ENCODE measurements around the gene ALKBH6. TPM values are rescaled to one million over a fixed set of nuclear protein-coding genes. Genes with fewer than 3 reads are reported as not detected.

The ALKBH6 gene
- total RNA-seq, 5 donors from 2014 or later (not counting 1 experiment from before 2014, with no cell fraction given), result 42.6 to 61.4 (median 51.2) TPM

DNA sequence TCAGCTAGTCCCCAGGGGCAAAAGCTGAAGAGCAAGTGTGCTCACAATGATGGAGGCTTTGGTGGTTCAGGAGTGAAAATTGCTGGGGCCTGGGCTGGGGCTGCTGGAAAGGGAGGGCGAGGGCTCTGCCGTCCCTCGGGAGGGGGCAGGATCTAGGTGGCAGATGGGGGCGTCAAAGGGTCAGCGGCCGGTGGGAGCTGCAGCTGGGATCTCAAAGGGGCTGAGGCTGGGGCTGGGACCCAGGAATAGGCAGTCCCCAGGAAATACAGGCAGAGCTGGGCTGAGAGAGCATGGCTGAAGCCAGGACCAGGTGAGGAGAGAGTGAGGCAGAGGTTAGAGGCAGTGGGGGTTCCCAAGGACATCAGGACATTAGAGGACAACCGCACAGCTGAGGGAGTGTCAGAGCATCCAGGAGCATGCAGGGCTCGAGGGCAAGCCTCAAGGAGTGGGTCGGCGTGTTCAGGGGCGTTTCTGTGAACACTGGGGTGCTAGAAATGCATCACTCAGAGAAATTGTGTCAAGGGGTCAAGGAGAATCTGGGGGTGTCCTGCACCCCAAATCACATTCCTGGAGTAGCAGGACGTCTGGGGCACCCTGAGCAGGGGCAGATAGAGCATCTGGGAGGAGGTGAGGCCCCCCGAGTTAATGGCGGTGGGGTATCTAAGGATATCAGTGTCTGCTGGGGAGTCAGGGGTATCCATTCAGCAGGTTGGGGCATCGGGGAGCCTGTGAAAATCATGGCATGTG, 4.2 kb downstream of the ALKBH6 start:
- H3K27me3 ChIP-seq (replicated peaks in 1 of 2; ENCODE audit: control insufficient read depth in 2 of 2, extremely low read depth in 1 of 2, insufficient read depth in 2 of 2, low read length in 1 of 2), result peaks cover 0 to 9% of the 10 kb centered on the region in 2 experiments
- no peak for ATAC-seq (replicated peaks in 1 of 4)
- 75% methylated on average over 13 of the region's 15 CpGs for WGBS (ENCODE audit: insufficient coverage)
- no peak overlapping the region for H3K27ac ChIP-seq (ENCODE audit: low read length)
- Mint-ChIP-seq H3K36me3 (no peaks in the 10 kb centered on the region), H3K4me1 (peaks cover 36 to 42% (median 36%) of the 10 kb centered on the region in 3 donors), H3K27me3 (no peaks in the 10 kb centered on the region), H3K27ac (no peak overlapping the region), H3K4me3 (peak overlapping the region; percentile 44 to 62 (median 51)), H3K9me3 (no peaks in the 10 kb centered on the region)
- H3K4me3 ChIP-seq (ENCODE audit: control insufficient read depth in 1 of 2, extremely low read depth in 1 of 2, low read length in 1 of 2), result peak overlapping the region in 1 of 2 donors; percentile 30
- H3K4me1 ChIP-seq (ENCODE audit: control insufficient read depth in 1 of 2, extremely low read depth in 1 of 2, insufficient read depth in 2 of 2, low read length in 2 of 2), result peaks cover 0 to 31% of the 10 kb centered on the region in 2 experiments
- DNase-seq, result no peak
- CTCF ChIA-PET, result no interaction called here
- H3K36me3 ChIP-seq (ENCODE audit: control insufficient read depth in 2 of 2, extremely low read depth in 1 of 2, insufficient read depth in 1 of 2, low read length in 1 of 2), result no peaks in the 10 kb centered on the region
- no peaks in the 10 kb centered on the region for H3K9me3 ChIP-seq
- POLR2A ChIA-PET, result no interaction called here

DNA sequence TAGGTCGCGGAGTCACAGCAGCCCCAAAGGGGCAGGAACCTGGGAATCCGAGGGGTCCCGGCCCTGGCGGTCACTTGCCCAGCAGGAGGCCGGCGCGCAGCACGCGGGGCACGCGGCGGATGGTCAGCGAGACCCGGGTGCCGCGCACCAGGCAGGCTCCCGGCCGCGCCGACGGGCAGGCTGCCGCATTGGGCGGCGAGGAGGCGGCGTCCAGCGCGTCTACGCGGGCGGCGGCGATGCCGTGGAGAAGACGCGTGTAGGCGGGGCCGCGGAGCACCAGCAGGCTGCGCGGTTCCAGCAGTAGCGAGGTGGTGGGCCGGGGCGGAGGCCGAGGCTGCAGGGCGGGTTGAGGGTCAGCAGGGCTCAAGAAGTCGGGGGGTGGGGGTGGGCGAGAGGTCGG, 4.8 kb downstream of the ALKBH6 start:
- Histone ChIP-seq H3K27ac (ENCODE audit: low read length) (no peak overlapping the region), H3K4me3 (ENCODE audit: control insufficient read depth in 1 of 2, extremely low read depth in 1 of 2, low read length in 1 of 2) (peak overlapping the region; percentile 30 to 54)
- CTCF ChIA-PET, result no interaction called here

DNA sequence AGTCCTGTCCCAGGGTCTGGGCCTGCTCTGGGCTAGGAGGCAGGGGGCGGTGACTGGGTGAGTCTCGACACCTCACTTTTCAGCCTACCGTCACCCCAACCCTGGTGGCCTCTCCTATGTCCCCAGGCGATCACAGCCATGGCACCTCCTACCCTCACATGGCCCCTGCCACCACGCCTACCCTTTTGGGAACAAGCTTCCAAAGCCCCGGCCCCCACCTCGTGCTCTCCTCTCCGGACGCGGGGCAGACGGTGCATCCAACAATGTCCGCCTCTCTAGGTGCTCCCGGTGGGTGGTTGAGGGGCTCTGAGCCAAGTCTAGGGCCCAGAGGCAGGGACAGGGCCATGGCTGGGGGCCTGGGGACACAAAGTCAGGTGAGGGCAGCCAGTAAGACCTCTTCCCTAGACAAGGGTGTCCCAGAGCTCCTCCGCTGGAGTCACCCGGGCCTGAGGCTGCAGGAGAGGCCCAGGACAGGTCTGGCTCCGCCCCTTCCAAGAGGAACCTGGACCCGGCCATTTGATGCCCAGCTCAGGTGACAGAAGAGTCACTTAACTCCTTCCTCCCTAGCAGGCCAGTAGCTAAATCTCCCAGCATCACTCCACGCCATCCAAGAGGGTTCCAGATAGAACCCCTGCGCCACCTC, 5.6 kb downstream of the ALKBH6 start, which contains the start of gene SYNE4:
TSS of gene SYNE4 (minus strand) at position 478 of the 643 bp plus-strand sequence. CDS start at position 346, 132 bp downstream.
- Histone ChIP-seq H3K4me3 (ENCODE audit: control insufficient read depth in 1 of 2, extremely low read depth in 1 of 2, low read length in 1 of 2) (peak within 1 kb of the TSS; percentile 30 to 54), H3K27me3 (replicated peaks in 1 of 2; ENCODE audit: control insufficient read depth in 2 of 2, extremely low read depth in 1 of 2, insufficient read depth in 2 of 2, low read length in 1 of 2) (peaks cover 0 to 9% of the 10 kb centered on the region in 2 experiments), H3K4me1 (ENCODE audit: control insufficient read depth in 1 of 2, extremely low read depth in 1 of 2, insufficient read depth in 2 of 2, low read length in 2 of 2) (peaks cover 0 to 21% of the 10 kb centered on the region in 2 experiments), H3K36me3 (ENCODE audit: control insufficient read depth in 2 of 2, extremely low read depth in 1 of 2, insufficient read depth in 1 of 2, low read length in 1 of 2) (peaks cover 0 to 2% of the 10 kb centered on the region in 2 donors), H3K9me3 (no peaks in the 10 kb centered on the region), H3K27ac (ENCODE audit: low read length) (no peak within 1 kb of the TSS)
- Mint-ChIP-seq H3K4me3 (peak within 1 kb of the TSS; percentile 44 to 62 (median 51)), H3K4me1 (peaks cover 23 to 28% (median 23%) of the 10 kb centered on the region in 3 donors), H3K9me3 (no peaks in the 10 kb centered on the region), H3K27me3 (no peaks in the 10 kb centered on the region), H3K36me3 (no peaks in the 10 kb centered on the region), H3K27ac (peak within 1 kb of the TSS in 1 of 2 donors; percentile 34)
- 82% methylated on average over 17 of the region's 19 CpGs for WGBS (ENCODE audit: insufficient coverage)
- no peak for DNase-seq
- POLR2A ChIA-PET, result no interaction called here
- ATAC-seq (replicated peaks in 1 of 4), result no peak
- CTCF ChIA-PET, result no interaction called here

More for the DNA sequence above, 4.8 kb downstream of the ALKBH6 start:
- no peak overlapping the region for H3K27ac Mint-ChIP-seq
- H3K4me1 Mint-ChIP-seq, result peaks cover 30 to 36% (median 30%) of the 10 kb centered on the region in 3 donors
- H3K9me3 Mint-ChIP-seq, result no peaks in the 10 kb centered on the region
- POLR2A ChIA-PET, result no interaction called here
- Histone ChIP-seq H3K36me3 (ENCODE audit: control insufficient read depth in 2 of 2, extremely low read depth in 1 of 2, insufficient read depth in 1 of 2, low read length in 1 of 2) (peaks cover 0 to under 1% of the 10 kb centered on the region in 2 donors), H3K4me1 (ENCODE audit: control insufficient read depth in 1 of 2, extremely low read depth in 1 of 2, insufficient read depth in 2 of 2, low read length in 2 of 2) (peaks cover 0 to 26% of the 10 kb centered on the region in 2 experiments), H3K9me3 (no peaks in the 10 kb centered on the region), H3K27me3 (replicated peaks in 1 of 2; ENCODE audit: control insufficient read depth in 2 of 2, extremely low read depth in 1 of 2, insufficient read depth in 2 of 2, low read length in 1 of 2) (peaks cover 0 to 9% of the 10 kb centered on the region in 2 experiments)
- peak in 3 of 4 experiments; percentile 10 to 24 (median 12) for ATAC-seq (replicated peaks in 1 of 4)
- 7% methylated on average over 50 of the region's 50 CpGs for WGBS (ENCODE audit: insufficient coverage)
- no peaks in the 10 kb centered on the region for H3K27me3 Mint-ChIP-seq
- peak overlapping the region; percentile 44 to 62 (median 51) for H3K4me3 Mint-ChIP-seq
- H3K36me3 Mint-ChIP-seq, result no peaks in the 10 kb centered on the region
- peak in 22 of 35 experiments; percentile 8 to 62 (median 32) for DNase-seq

DNA sequence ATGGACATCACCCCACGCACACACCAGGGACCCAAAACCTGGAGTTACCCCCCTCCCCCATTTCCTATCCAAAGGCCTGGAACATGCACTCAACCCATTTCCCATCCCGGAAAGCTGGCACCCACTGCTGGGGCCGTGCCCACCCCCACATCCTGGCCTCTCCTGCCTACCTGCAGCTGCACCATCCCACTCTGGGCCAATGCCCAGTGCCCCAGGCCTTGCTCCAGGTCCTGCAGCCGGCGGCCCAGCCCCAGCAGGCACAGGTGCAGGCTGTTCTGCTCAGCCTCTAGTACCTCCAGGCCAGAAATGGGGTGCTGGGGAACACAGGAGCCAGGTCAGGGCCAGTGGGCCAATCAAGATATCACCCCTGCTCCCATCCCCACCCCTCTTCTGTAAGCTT, 7.1 kb downstream of the ALKBH6 start:
- Mint-ChIP-seq H3K27me3 (no peaks in the 10 kb centered on the region), H3K27ac (no peak overlapping the region), H3K36me3 (no peaks in the 10 kb centered on the region), H3K4me3 (no peak overlapping the region), H3K4me1 (peaks cover 14 to 17% (median 16%) of the 10 kb centered on the region in 3 donors), H3K9me3 (no peaks in the 10 kb centered on the region)
- H3K27ac ChIP-seq (ENCODE audit: low read length), result no peak overlapping the region
- peaks cover 0 to 9% of the 10 kb centered on the region in 2 experiments for H3K27me3 ChIP-seq (replicated peaks in 1 of 2; ENCODE audit: control insufficient read depth in 2 of 2, extremely low read depth in 1 of 2, insufficient read depth in 2 of 2, low read length in 1 of 2)
- DNase-seq (no peak), ATAC-seq (replicated peaks in 1 of 4) (no peak)
- no peak overlapping the region for H3K4me3 ChIP-seq (ENCODE audit: control insufficient read depth in 1 of 2, extremely low read depth in 1 of 2, low read length in 1 of 2)
- peaks cover 0 to 13% of the 10 kb centered on the region in 2 experiments for H3K4me1 ChIP-seq (ENCODE audit: control insufficient read depth in 1 of 2, extremely low read depth in 1 of 2, insufficient read depth in 2 of 2, low read length in 2 of 2)
- 83% methylated on average over 5 of the region's 5 CpGs for WGBS (ENCODE audit: insufficient coverage)
- CTCF ChIA-PET, result no interaction called here
- POLR2A ChIA-PET, result no interaction called here
- H3K36me3 ChIP-seq (ENCODE audit: control insufficient read depth in 2 of 2, extremely low read depth in 1 of 2, insufficient read depth in 1 of 2, low read length in 1 of 2), result peaks cover 0 to 2% of the 10 kb centered on the region in 2 donors
- H3K9me3 ChIP-seq, result no peaks in the 10 kb centered on the region

DNA sequence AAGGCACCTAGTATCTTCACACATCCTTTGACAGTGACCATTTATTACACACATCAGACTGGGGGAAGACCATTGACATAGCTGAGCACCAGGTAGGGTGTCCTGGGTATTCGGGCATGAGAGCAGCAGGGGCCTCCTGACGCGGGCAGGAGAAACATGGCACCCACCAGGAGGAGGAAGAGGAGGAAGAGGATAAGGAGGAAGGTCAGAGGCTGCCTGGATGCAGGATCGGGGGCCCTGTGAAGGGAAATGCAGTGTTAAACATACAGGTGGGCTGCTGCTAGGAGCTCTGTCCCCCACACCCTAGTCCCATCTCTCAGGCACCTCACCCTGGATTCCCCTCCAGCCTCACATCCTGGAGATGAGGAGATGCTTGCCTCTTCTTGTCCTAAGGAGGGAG, 10.7 kb downstream of the ALKBH6 start:
- no peak for DNase-seq
- ATAC-seq (replicated peaks in 1 of 4), result no peak
- Mint-ChIP-seq H3K27me3 (no peaks in the 10 kb centered on the region), H3K36me3 (peaks cover 3% of the 10 kb centered on the region), H3K4me3 (no peak overlapping the region), H3K27ac (no peak overlapping the region), H3K4me1 (peaks cover 12 to 19% (median 13%) of the 10 kb centered on the region in 3 donors), H3K9me3 (no peaks in the 10 kb centered on the region)
- Histone ChIP-seq H3K4me1 (ENCODE audit: control insufficient read depth in 1 of 2, extremely low read depth in 1 of 2, insufficient read depth in 2 of 2, low read length in 2 of 2) (peaks cover 0 to 4% of the 10 kb centered on the region in 2 experiments), H3K27me3 (replicated peaks in 1 of 2; ENCODE audit: control insufficient read depth in 2 of 2, extremely low read depth in 1 of 2, insufficient read depth in 2 of 2, low read length in 1 of 2) (peaks cover 0 to 4% of the 10 kb centered on the region in 2 experiments), H3K4me3 (ENCODE audit: control insufficient read depth in 1 of 2, extremely low read depth in 1 of 2, low read length in 1 of 2) (no peak overlapping the region), H3K36me3 (ENCODE audit: control insufficient read depth in 2 of 2, extremely low read depth in 1 of 2, insufficient read depth in 1 of 2, low read length in 1 of 2) (peaks cover 6 to 19% of the 10 kb centered on the region in 2 donors), H3K9me3 (no peaks in the 10 kb centered on the region), H3K27ac (ENCODE audit: low read length) (no peak overlapping the region)
- WGBS (ENCODE audit: insufficient coverage), result 96% methylated on average over 3 of the region's 4 CpGs
- POLR2A ChIA-PET, result no interaction called here
- CTCF ChIA-PET, result interaction anchor here in 1 of 2 donors (0.6 kb wide), 1 partner anchor 44 kb away, joined by 3 read pairs; no protein-coding TSS in a partner anchor

DNA sequence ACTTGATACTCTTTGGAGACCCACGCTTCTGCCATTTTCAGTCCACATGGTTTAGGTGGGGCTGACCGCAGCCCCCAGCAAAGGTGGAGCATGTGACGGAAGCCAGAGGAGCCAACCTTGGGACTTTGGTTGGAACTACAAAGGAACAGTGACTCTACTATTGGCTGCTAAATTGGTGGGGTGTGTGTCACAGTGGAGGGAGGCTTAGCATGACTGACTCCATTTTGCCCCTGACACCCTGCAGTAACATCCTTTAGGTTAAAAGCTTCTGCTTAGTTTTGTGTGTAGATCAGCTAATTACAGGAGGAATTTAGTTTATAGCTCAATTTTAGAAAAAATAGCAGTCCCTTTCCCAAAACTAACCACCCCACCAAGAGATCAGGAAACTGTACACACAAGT, 12.4 kb downstream of the ALKBH6 start:
- H3K9me3 ChIP-seq, result no peaks in the 10 kb centered on the region
- no peak for ATAC-seq (replicated peaks in 1 of 4)
- no peak for DNase-seq
- CTCF ChIA-PET, result no interaction called here
- 92% methylated on average over 3 of the region's 3 CpGs for WGBS (ENCODE audit: insufficient coverage)
- no peak overlapping the region for H3K27ac Mint-ChIP-seq
- no peak overlapping the region for H3K27ac ChIP-seq (ENCODE audit: low read length)
- no peak overlapping the region for H3K4me3 ChIP-seq (ENCODE audit: control insufficient read depth in 1 of 2, extremely low read depth in 1 of 2, low read length in 1 of 2)
- H3K4me1 ChIP-seq (ENCODE audit: control insufficient read depth in 1 of 2, extremely low read depth in 1 of 2, insufficient read depth in 2 of 2, low read length in 2 of 2), result peaks cover 0 to 12% of the 10 kb centered on the region in 2 experiments
- POLR2A ChIA-PET, result interaction anchor here in 1 of 2 donors (0.7 kb wide), 1 partner anchor 58 kb away, joined by 3 read pairs; no protein-coding TSS in a partner anchor
- peaks cover 6 to 20% of the 10 kb centered on the region in 2 donors for H3K36me3 ChIP-seq (ENCODE audit: control insufficient read depth in 2 of 2, extremely low read depth in 1 of 2, insufficient read depth in 1 of 2, low read length in 1 of 2)
- H3K27me3 ChIP-seq (replicated peaks in 1 of 2; ENCODE audit: control insufficient read depth in 2 of 2, extremely low read depth in 1 of 2, insufficient read depth in 2 of 2, low read length in 1 of 2), result no peaks in the 10 kb centered on the region
- H3K4me3 Mint-ChIP-seq, result no peak overlapping the region
- peaks cover 25 to 29% (median 25%) of the 10 kb centered on the region in 3 donors for H3K4me1 Mint-ChIP-seq
- no peaks in the 10 kb centered on the region for H3K9me3 Mint-ChIP-seq
- H3K27me3 Mint-ChIP-seq, result no peaks in the 10 kb centered on the region
- peaks cover 9% of the 10 kb centered on the region for H3K36me3 Mint-ChIP-seq

Measured in T-cell (primary cell).